HCT116 (cell line): ENCODE results near the gene SLC39A5. TPM values are rescaled to one million over a fixed set of nuclear protein-coding genes. Genes with fewer than 3 reads are reported as not detected.

Source experiments
- ATAC-seq: fragments of 200-7000 bp; cut with Tn5 transposase; 2 replicates; pipeline ENCODE4 v1.9.1; 2020; ENCODE audit warnings: mild to moderate bottlenecking, moderate library complexity
- BruUV-seq: library from RNA; stranded (reverse); fragments of 400-500 nt; replicated peaks from 2 replicates; lab custom pipeline; 2021; lab: Mats Ljungman, UMichigan
- CTCF ChIA-PET: fragments of 300-600 bp; sonication (Branson Sonifier 250); formaldehyde crosslinking; loops from one replicate; lab custom pipeline; 2021; ENCODE audit warnings: antibody characterized with exemption; lab: Charles Lee
- POLR2A ChIA-PET: fragments of 300-600, 350-600 bp; sonication (Branson Sonifier 250); formaldehyde crosslinking; loops from one replicate; lab custom pipeline; 2021; ENCODE audit warnings: antibody characterized with exemption; lab: Charles Lee
- RAD21 ChIA-PET, 2 experiments: fragments of 300-600 bp; sonication (Branson Sonifier 250); formaldehyde crosslinking; loops; one replicate each; lab custom pipeline; 2023; ENCODE audit warnings: low total read pairs in 2 of 2; ENCODE audit not compliant: uncharacterized antibody in 2 of 2, unreplicated experiment in 2 of 2, low non-redundant PET in 1 of 2; lab: Charles Lee
- DNase-seq: peaks from one replicate; pipeline ENCODE4 v3.0.0-alpha.2; 2010; ENCODE audit warnings: low read depth, low spot score
- H2AFZ ChIP-seq: fragments of 200-600 bp; shearing (Covaris generic), sonication (generic); 2 replicates; pipeline ENCODE4 v1.6.1; 2017; ENCODE audit warnings: low read depth, mixed run types, mixed read lengths, antibody characterized with exemption, low read length; ENCODE audit not compliant: poor library complexity, severe bottlenecking
- H3K27ac ChIP-seq: 2 replicates; pipeline ENCODE4 v1.5.1; 2012; ENCODE audit warnings: low read depth, low read length
- H3K27me3 ChIP-seq: fragments of 200-600 bp; sonication (generic); 2 replicates; pipeline ENCODE4 v1.6.1; 2016; ENCODE audit warnings: mixed run types, low read length, mixed read lengths; ENCODE audit not compliant: insufficient read depth
- H3K36me3 ChIP-seq, 2 experiments: fragments of 200-500 bp in 1 of 2; fragments of 200-600 bp in 1 of 2; sonication (Bioruptor generic) in 1 of 2; sonication (generic) in 1 of 2; 2 replicates each; pipeline versions ENCODE4 v1.5.1 to v1.6.1; 2014 to 2016; ENCODE audit warnings: low read length in 2 of 2, inconsistent platforms in 1 of 2, mixed read lengths in 1 of 2, mixed run types in 1 of 2; ENCODE audit not compliant: insufficient read depth in 2 of 2, control insufficient read depth in 1 of 2
- H3K4me1 ChIP-seq, 2 experiments: fragments of 200-600 bp in 1 of 2; sonication (generic) in 1 of 2; 2 replicates each; pipeline versions ENCODE4 v1.5.1 to v1.6.1; 2012 to 2017; ENCODE audit warnings: low read length in 2 of 2, inconsistent platforms in 1 of 2, mild to moderate bottlenecking in 1 of 2, mixed read lengths in 1 of 2, mixed run types in 1 of 2, moderate library complexity in 1 of 2; ENCODE audit not compliant: insufficient read depth in 2 of 2, control insufficient read depth in 1 of 2
- H3K4me2 ChIP-seq: fragments of 200-600 bp; sonication (generic); 2 replicates; pipeline ENCODE4 v1.6.1; 2017; ENCODE audit warnings: mixed run types, low read length, mixed read lengths
- H3K4me3 ChIP-seq, 2 experiments: fragments of 200-600 bp in 1 of 2; sonication (generic) in 1 of 2; replicated peaks in 1 of 2; 2 replicates each; pipeline ENCODE4 v1.5.1; 2011 to 2016; ENCODE audit warnings: low read length in 2 of 2, control low read depth in 1 of 2, low read depth in 1 of 2, mild to moderate bottlenecking in 1 of 2, mixed read lengths in 1 of 2, mixed run types in 1 of 2
- H3K79me2 ChIP-seq: fragments of 200-600 bp; sonication (generic); 2 replicates; pipeline ENCODE4 v1.6.1; 2017; ENCODE audit warnings: mild to moderate bottlenecking, mixed run types, low read length, moderate library complexity, mixed read lengths; ENCODE audit not compliant: insufficient read depth
- H3K9ac ChIP-seq: fragments of 200-600 bp; sonication (generic); 2 replicates; pipeline ENCODE4 v1.6.1; 2016; ENCODE audit warnings: low read length, mixed read lengths
- H3K9me2 ChIP-seq: fragments of 200-600 bp; sonication (generic), shearing (Covaris generic); 2 replicates; pipeline ENCODE4 v1.6.1; 2017; ENCODE audit warnings: mixed run types, mild to moderate bottlenecking, moderate library complexity; ENCODE audit not compliant: insufficient read depth
- H3K9me3 ChIP-seq, 2 experiments: fragments of 200-500 bp in 1 of 2; fragments of 200-600 bp in 1 of 2; sonication (Bioruptor generic) in 1 of 2; sonication (generic) in 1 of 2; 2 replicates each; pipeline ENCODE4 v1.6.1; 2014 to 2017; ENCODE audit warnings: low read length in 2 of 2, mixed read lengths in 2 of 2, inconsistent platforms in 1 of 2, low read depth in 1 of 2, mild to moderate bottlenecking in 1 of 2, mixed run types in 1 of 2, moderate library complexity in 1 of 2; ENCODE audit not compliant: control insufficient read depth in 1 of 2, insufficient read depth in 1 of 2
- H4K20me1 ChIP-seq: fragments of 200-600 bp; sonication (generic), shearing (Covaris generic); 2 replicates; pipeline ENCODE4 v1.6.1; 2017; ENCODE audit warnings: mixed run types, mild to moderate bottlenecking, moderate library complexity; ENCODE audit not compliant: insufficient read depth
- POLR2AphosphoS5 ChIP-seq: IDR thresholded peaks from 2 replicates; pipeline ENCODE4 v1.6.1; 2011; ENCODE audit warnings: mild to moderate bottlenecking, low read depth, low read length, moderate library complexity
- REST ChIP-seq: IDR thresholded peaks from 2 replicates; pipeline ENCODE4 v1.6.1; 2012; ENCODE audit warnings: low read depth
- SRF ChIP-seq: IDR thresholded peaks from 2 replicates; pipeline ENCODE4 v1.6.1; 2012; ENCODE audit warnings: low read depth
- TCF7L2 ChIP-seq: IDR thresholded peaks from 2 replicates; pipeline ENCODE4 v1.7.0; 2011; ENCODE audit warnings: borderline replicate concordance, inconsistent platforms; ENCODE audit not compliant: insufficient read depth, insufficient read length; ENCODE audit errors: extremely low read depth
- ZNF274 ChIP-seq: fragments of 200-500 bp; sonication (Bioruptor generic); IDR thresholded peaks from 2 replicates; pipeline ENCODE4 v1.6.1; 2014; ENCODE audit warnings: mild to moderate bottlenecking, low read depth, low read length, inconsistent platforms
- intact Hi-C: fragments of 100-400 bp; cut with micrococcal nuclease; formaldehyde crosslinking; loops from 2 replicates; pipeline ENCODE4 v1.10.0; 2022
- total RNA-seq: library from RNA; stranded (reverse); gene quantifications from one replicate; pipeline ENCODE4 v1.2.1, GENCODE V29; 2021; ENCODE audit not compliant: unreplicated experiment

The SLC39A5 gene
- total RNA-seq, 1 experiment from 2014 or later: 0.66 TPM

- TF ChIP-seq POLR2AphosphoS5 (no peak), REST (no peak), TCF7L2 (no peak), SRF (no peak)
Measured at GRCh38 chr12:56202838-56203237, 27.0 kb upstream of the SLC39A5 start (continued).

- BruUV-seq: no TSS peak
- CTCF ChIA-PET: no interaction called here
- intact Hi-C loops: no loop called here
Measured at GRCh38 chr12:56204275-56204674, 25.6 kb upstream of the SLC39A5 start.

More at GRCh38 chr12:56204275-56204674, 25.6 kb upstream of the SLC39A5 start:
- H3K9ac ChIP-seq: no peak overlapping the region
- no peaks in the 10 kb centered on the region for H3K4me1 ChIP-seq
- no peak for ATAC-seq
- H3K9me2 ChIP-seq: no peaks in the 10 kb centered on the region
- H3K9me3 ChIP-seq: no peaks in the 10 kb centered on the region
- no peak overlapping the region for H3K27ac ChIP-seq
- no peak overlapping the region for H2AFZ ChIP-seq
- no peaks in the 10 kb centered on the region for H3K79me2 ChIP-seq
- no peak for TF ChIP-seq ZNF274
- TF ChIP-seq POLR2AphosphoS5: peak; percentile 13; the same call in 1 of the 2 replicates
- ChIA-PET RAD21 (no interaction called here), POLR2A (interaction anchor here (1.6 kb wide), 1 partner anchor 10 kb away, joined by 4 read pairs; no protein-coding TSS in a partner anchor)
- DNase-seq: no peak
- no peak overlapping the region for H3K4me3 ChIP-seq
- H3K27me3 ChIP-seq: no peaks in the 10 kb centered on the region
- no peak overlapping the region for H3K4me2 ChIP-seq
- no peaks in the 10 kb centered on the region for H4K20me1 ChIP-seq
- peaks cover 12 to 17% of the 10 kb centered on the region in 2 experiments; a peak in 3 of 4 replicates for H3K36me3 ChIP-seq
